GM23338 (cell line): ENCODE results near the gene EXOC2. TPM values are rescaled to one million over a fixed set of nuclear protein-coding genes. Genes with fewer than 3 reads are reported as not detected.

ENCODE experiments used
- ATAC-seq: fragments of 200-7000 bp; cut with Tn5 transposase; 3 replicates; pipeline ENCODE4 v1.9.1; 2020
- DNase-seq: peaks from one replicate; pipeline ENCODE4 v3.0.0-alpha.2; 2015; ENCODE audit warnings: low spot score
- H2AFZ ChIP-seq: fragments of 200-600 bp; sonication (generic); 2 replicates; pipeline ENCODE4 v1.8.0; 2016; ENCODE audit warnings: antibody characterized with exemption, mild to moderate bottlenecking, moderate library complexity
- H3F3A ChIP-seq: fragments of 200-600 bp; sonication (generic); replicated peaks from 2 replicates; pipeline ENCODE4 v1.8.0; 2017; ENCODE audit warnings: antibody characterized with exemption, mixed run types, low read depth
- H3K27ac ChIP-seq: fragments of 200-600 bp; sonication (generic); 2 replicates; pipeline ENCODE4 v1.6.1; 2016; ENCODE audit warnings: low read depth
- H3K27me3 ChIP-seq: fragments of 200-600 bp; sonication (generic); 2 replicates; pipeline ENCODE4 v1.8.0; 2016; ENCODE audit warnings: mild to moderate bottlenecking, mixed run types, moderate library complexity; ENCODE audit not compliant: insufficient read depth
- H3K36me3 ChIP-seq: fragments of 200-600 bp; sonication (generic); 2 replicates; pipeline ENCODE4 v1.8.0; 2016; ENCODE audit warnings: mild to moderate bottlenecking; ENCODE audit not compliant: insufficient read depth
- H3K4me1 ChIP-seq: fragments of 200-600 bp; sonication (generic); 2 replicates; pipeline ENCODE4 v1.8.0; 2016; ENCODE audit warnings: mild to moderate bottlenecking, moderate library complexity; ENCODE audit not compliant: insufficient read depth
- H3K4me2 ChIP-seq: fragments of 200-600 bp; sonication (generic); 2 replicates; pipeline ENCODE4 v1.7.1; 2017; ENCODE audit warnings: mixed run types
- H3K4me3 ChIP-seq: fragments of 200-600 bp; sonication (generic); 2 replicates; pipeline ENCODE4 v1.6.1; 2016; ENCODE audit warnings: mixed run types
- H3K79me2 ChIP-seq: fragments of 200-600 bp; sonication (generic); replicated peaks from 2 replicates; pipeline ENCODE4 v1.8.0; 2017; ENCODE audit warnings: mild to moderate bottlenecking; ENCODE audit not compliant: insufficient read depth
- H3K9me2 ChIP-seq: fragments of 200-600 bp; sonication (generic); 2 replicates; pipeline ENCODE4 v1.8.0; 2017; ENCODE audit not compliant: insufficient read depth
- H4K20me1 ChIP-seq: fragments of 200-600 bp; sonication (generic); replicated peaks from 2 replicates; pipeline ENCODE4 v1.8.0; 2017; ENCODE audit warnings: mild to moderate bottlenecking; ENCODE audit not compliant: insufficient read depth
- H3K27ac Mint-ChIP-seq: 2 replicates; pipeline ENCODE4 v1.8.0; 2020; ENCODE audit warnings: inconsistent platforms, mild to moderate bottlenecking, moderate library complexity, mixed read lengths
- H3K27me3 Mint-ChIP-seq: 3 replicates; pipeline ENCODE4 v1.8.0; 2022; ENCODE audit warnings: low read depth, mild to moderate bottlenecking, moderate library complexity, mixed read lengths, inconsistent platforms; ENCODE audit not compliant: insufficient read depth, poor library complexity
- H3K36me3 Mint-ChIP-seq: 3 replicates; pipeline ENCODE4 v1.8.0; 2021; ENCODE audit warnings: low read depth, mild to moderate bottlenecking, inconsistent platforms, moderate library complexity, mixed read lengths
- H3K4me1 Mint-ChIP-seq: 3 replicates; pipeline ENCODE4 v1.8.0; 2020; ENCODE audit warnings: mild to moderate bottlenecking, inconsistent platforms, mixed read lengths
- H3K4me3 Mint-ChIP-seq: 3 replicates; pipeline ENCODE4 v1.8.0; 2021; ENCODE audit warnings: moderate library complexity, mild to moderate bottlenecking, inconsistent platforms, mixed read lengths
- H3K9me3 Mint-ChIP-seq: 3 replicates; pipeline ENCODE4 v1.8.0; 2020; ENCODE audit warnings: moderate library complexity, mild to moderate bottlenecking, inconsistent platforms, mixed read lengths
- CREB1 ChIP-seq: fragments of 250-450 bp; sonication (Bioruptor Pico); IDR thresholded peaks from 2 replicates; pipeline ENCODE4 v1.5.0; 2020; ENCODE audit warnings: low read depth, mild to moderate bottlenecking, moderate library complexity
- CTCF ChIP-seq, 2 experiments: fragments of 200-600 bp in 1 of 2; sonication (generic) in 1 of 2; conservative IDR thresholded peaks; 2 replicates each; pipeline versions ENCODE4 v1.5.1 to v1.6.1; 2016 to 2017; ENCODE audit warnings: antibody characterized with exemption in 2 of 2, low read depth in 2 of 2, mild to moderate bottlenecking in 2 of 2, moderate library complexity in 1 of 2
- ETS1 ChIP-seq: IDR thresholded peaks from 2 replicates; pipeline ENCODE4 v1.6.1; 2016; ENCODE audit warnings: antibody characterized with exemption
- EZH2 ChIP-seq: fragments of 200-600 bp; sonication (generic); IDR thresholded peaks from one replicate; pipeline ENCODE4 v1.8.0; 2017; ENCODE audit warnings: antibody characterized with exemption, mild to moderate bottlenecking, low read depth; ENCODE audit not compliant: unreplicated experiment
- EZH2phosphoT487 ChIP-seq: fragments of 200-600 bp; sonication (generic); IDR thresholded peaks from one replicate; pipeline ENCODE4 v1.8.1; 2018; ENCODE audit warnings: antibody characterized with exemption; ENCODE audit not compliant: unreplicated experiment
- REST ChIP-seq: IDR thresholded peaks from one replicate; pipeline ENCODE4 v1.6.1; 2018; ENCODE audit warnings: antibody characterized with exemption; ENCODE audit not compliant: unreplicated experiment
- STAT1 ChIP-seq: IDR thresholded peaks from one replicate; pipeline ENCODE4 v1.6.1; 2016; ENCODE audit warnings: antibody characterized with exemption; ENCODE audit not compliant: unreplicated experiment
- ZNF114 ChIP-seq: fragments of 250-450 bp; sonication (Bioruptor Pico); IDR thresholded peaks from 2 replicates; pipeline ENCODE4 v1.5.0; 2020; ENCODE audit warnings: mild to moderate bottlenecking, moderate library complexity
- ZNF331 ChIP-seq: fragments of 250-450 bp; sonication (Bioruptor Pico); IDR thresholded peaks from 2 replicates; pipeline ENCODE4 v1.5.0; 2020; ENCODE audit warnings: low read depth, mild to moderate bottlenecking, moderate library complexity
- polyA plus RNA-seq: library from polyadenylated mRNA; unstranded; fragments of >200 nt; fragmentation: Nextera tagmentation; extraction: Ambion mirVana; gene quantifications from 2 replicates; pipeline ENCODE4 v1.2.1, GENCODE V29; 2016
- total RNA-seq: library from RNA; depleted of rRNA; stranded (reverse); fragments of >200 nt; shearing (Covaris generic); gene quantifications from 2 replicates; pipeline ENCODE4 v1.2.3, GENCODE V29; 2014

The EXOC2 gene
- total and polyA plus RNA-seq, 2 experiments from 2014 or later: 28.7 to 93.6 TPM

GRCh38 chr6:704046-704445 lies 11.1 kb upstream of the EXOC2 start (continued):
- TF ChIP-seq REST (no peak), EZH2 (no peak), CTCF (conservative IDR thresholded peaks at IDR 0.05; ENCODE audit: low read depth in 2 of 2) (no peak), ZNF114 (CRISPR knock-in tag) (no peak), STAT1 (no peak), ZNF331 (CRISPR knock-in tag) (no peak)

DNA sequence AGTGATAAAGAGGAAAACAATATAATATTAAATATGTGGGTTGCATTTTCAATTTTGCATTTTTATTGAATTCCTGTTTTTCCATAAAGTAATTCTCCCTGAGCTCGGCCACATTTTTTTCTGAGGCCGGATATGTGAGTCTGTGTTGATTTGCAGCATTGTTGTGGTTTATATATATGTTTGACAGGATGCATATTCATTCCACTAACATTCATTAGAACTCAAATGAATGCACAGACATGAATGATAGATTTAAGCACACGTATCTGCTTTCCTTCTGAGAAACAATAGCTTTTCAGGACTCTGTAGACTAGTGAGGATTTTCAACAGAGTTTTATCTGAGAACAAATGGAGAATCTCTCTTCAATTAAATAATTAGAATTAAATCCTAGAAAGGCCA lies 10.6 kb upstream of the EXOC2 start:
- H2AFZ ChIP-seq: no peak overlapping the region
- ATAC-seq: no peak
- peaks cover 10% of the 10 kb centered on the region for H3K27me3 Mint-ChIP-seq
- H3K27ac Mint-ChIP-seq: no peak overlapping the region
- H3K4me3 Mint-ChIP-seq: no peak overlapping the region
- no peaks in the 10 kb centered on the region for H3K36me3 ChIP-seq
- no peak overlapping the region for H3K4me2 ChIP-seq
- peaks cover 88% of the 10 kb centered on the region for H3K4me1 ChIP-seq
- no peaks in the 10 kb centered on the region for H3K79me2 ChIP-seq
- no peaks in the 10 kb centered on the region for H3K9me2 ChIP-seq
- no peak overlapping the region for H3K27ac ChIP-seq
- no peaks in the 10 kb centered on the region for H4K20me1 ChIP-seq
- no peaks in the 10 kb centered on the region for H3K27me3 ChIP-seq
- H3K36me3 Mint-ChIP-seq: no peaks in the 10 kb centered on the region
- H3F3A ChIP-seq: peaks cover 15% of the 10 kb centered on the region
- no peaks in the 10 kb centered on the region for H3K9me3 Mint-ChIP-seq
- no peak for DNase-seq
- H3K4me1 Mint-ChIP-seq: peaks cover 71% of the 10 kb centered on the region
- H3K4me3 ChIP-seq: no peak overlapping the region
- TF ChIP-seq ZNF114 (CRISPR knock-in tag) (no peak), REST (no peak), ETS1 (no peak), CTCF (conservative IDR thresholded peaks at IDR 0.05; ENCODE audit: low read depth in 2 of 2) (no peak), EZH2phosphoT487 (no peak), CREB1 (no peak)
